ENCODE data around the gene RAD54L. TPM values are rescaled to one million over a fixed set of nuclear protein-coding genes. Genes with fewer than 3 reads are reported as not detected.

The RAD54L gene
- total and polyA plus RNA-seq, 2 of the 4 experiments (the other 2 are of a cell fraction), result 4.8 to 10.6 TPM

DNA sequence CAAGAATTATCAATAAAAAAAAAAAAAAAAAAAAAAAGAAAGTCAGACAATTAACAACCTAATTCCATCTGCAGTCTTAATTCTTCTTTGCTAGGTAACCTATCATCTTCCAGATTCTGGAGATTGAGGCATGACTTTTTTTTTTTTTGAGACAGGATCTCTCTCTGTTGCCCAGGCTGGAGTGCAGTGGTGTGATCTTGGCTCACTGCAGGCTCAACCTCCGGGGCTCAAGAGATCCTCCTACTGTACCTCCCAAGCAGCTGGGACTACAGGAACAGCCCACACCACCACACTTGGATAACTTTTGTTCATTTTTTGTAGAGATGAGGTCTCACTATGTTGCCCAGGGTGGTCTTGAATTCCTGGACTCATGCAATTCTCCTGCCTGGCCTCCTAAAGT, 4.6 kb upstream of the RAD54L start:
- CTCF ChIA-PET, result no interaction called here

More for the DNA sequence above, 4.6 kb upstream of the RAD54L start:
- H3K4me3 ChIP-seq (ENCODE audit: insufficient read depth, low read depth, low read length), result no peak overlapping the region
- H3K4me1 ChIP-seq (ENCODE audit: control insufficient read depth, insufficient read depth, low read length), result no peaks in the 10 kb centered on the region; the same call in 1 of the 2 replicates
- H3K9me3 ChIP-seq (ENCODE audit: control insufficient read depth, insufficient read depth, low read length), result peaks cover 3% of the 10 kb centered on the region; the same call in 1 of the 2 replicates
- no peak overlapping the region for H2BK120ac ChIP-seq (ENCODE audit: low read depth, low read length)
- no peak overlapping the region for H2BK5ac ChIP-seq (ENCODE audit: low read depth, low read length, poor library complexity, severe bottlenecking)
- in situ Hi-C loops (cut with MboI; ENCODE audit: low sequenced_read_pairs), result no loop called here
- H3K18ac ChIP-seq (ENCODE audit: low read depth, low read length), result no peak overlapping the region
- H4K91ac ChIP-seq (ENCODE audit: insufficient read depth, low read depth, low read length), result no peak overlapping the region
- H2AK9ac ChIP-seq (replicated peaks; ENCODE audit: low read depth, low read length, poor library complexity), result no peak overlapping the region
- H3K36me3 ChIP-seq (ENCODE audit: control insufficient read depth, insufficient read depth, low read length), result no peaks in the 10 kb centered on the region
- H3K9ac ChIP-seq (ENCODE audit: low read depth, low read length), result no peak overlapping the region
- intact Hi-C loops (cut with micrococcal nuclease), result no loop called here
- H3K4me2 ChIP-seq (ENCODE audit: low read depth, low read length), result no peak overlapping the region
- H2BK20ac ChIP-seq (ENCODE audit: low read depth, low read length), result no peak overlapping the region
- no peak overlapping the region for H2BK15ac ChIP-seq (ENCODE audit: low read depth, low read length)
- H2AK5ac ChIP-seq (ENCODE audit: low read depth, low read length), result no peak overlapping the region
- H3K9me1 ChIP-seq (ENCODE audit: insufficient read depth, low read length), result no peaks in the 10 kb centered on the region
- H3K14ac ChIP-seq (replicated peaks; ENCODE audit: low read depth, low read length), result no peak overlapping the region
- no TSS peak for BruUV-seq (replicated peaks)
- no peaks in the 10 kb centered on the region for H3K27me3 ChIP-seq (ENCODE audit: control insufficient read depth, insufficient read depth, low read length)
- no peak overlapping the region for H4K5ac ChIP-seq (ENCODE audit: low read depth, low read length)
- H4K20me1 ChIP-seq (ENCODE audit: insufficient read depth, low read length), result no peaks in the 10 kb centered on the region
- WGBS, 2 experiments (ENCODE audit: extremely low coverage in 2 of 2, insufficient read length in 1 of 2), result no CpG with 5 or more reads among the region's 1 CpG
- no peak overlapping the region for H4K8ac ChIP-seq (ENCODE audit: low read depth in 2 of 2, low read length in 2 of 2)
- H3K27ac ChIP-seq (ENCODE audit: insufficient read depth, low read length), result no peak overlapping the region
- POLR2A ChIA-PET (ENCODE audit: unreplicated experiment), result no interaction called here
- peaks cover 0 to 4% of the 10 kb centered on the region in 2 experiments; a peak in 2 of 4 replicates for H3K79me1 ChIP-seq (ENCODE audit: low read depth in 1 of 2, low read length in 2 of 2)
- no peak overlapping the region for H3K23ac ChIP-seq (ENCODE audit: low read depth, low read length)
- no peak for ATAC-seq (ENCODE audit: low read depth)
- TF ChIP-seq, protein P1, sequence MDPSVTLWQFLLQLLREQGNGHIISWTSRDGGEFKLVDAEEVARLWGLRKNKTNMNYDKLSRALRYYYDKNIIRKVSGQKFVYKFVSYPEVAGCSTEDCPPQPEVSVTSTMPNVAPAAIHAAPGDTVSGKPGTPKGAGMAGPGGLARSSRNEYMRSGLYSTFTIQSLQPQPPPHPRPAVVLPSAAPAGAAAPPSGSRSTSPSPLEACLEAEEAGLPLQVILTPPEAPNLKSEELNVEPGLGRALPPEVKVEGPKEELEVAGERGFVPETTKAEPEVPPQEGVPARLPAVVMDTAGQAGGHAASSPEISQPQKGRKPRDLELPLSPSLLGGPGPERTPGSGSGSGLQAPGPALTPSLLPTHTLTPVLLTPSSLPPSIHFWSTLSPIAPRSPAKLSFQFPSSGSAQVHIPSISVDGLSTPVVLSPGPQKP (IDR thresholded peaks at IDR 0.05; ENCODE audit: borderline replicate concordance, low read depth, low read length), result no peak
- TF ChIP-seq CHD1 (IDR thresholded peaks at IDR 0.05; ENCODE audit: low read depth, low read length) (no peak), BHLHE40 (IDR thresholded peaks at IDR 0.05; ENCODE audit: low read depth, low read length) (no peak), RCOR1 (IDR thresholded peaks at IDR 0.05; ENCODE audit: insufficient replicate concordance, low read length) (no peak), POLR2A (IDR thresholded peaks at IDR 0.05; ENCODE audit: low read depth, low read length) (no peak), MAZ (IDR thresholded peaks at IDR 0.05; ENCODE audit: borderline replicate concordance, low read depth, low read length) (no peak), MAFK (IDR thresholded peaks at IDR 0.05; ENCODE audit: low read depth, low read length) (no peak), CEBPB (IDR thresholded peaks at IDR 0.05; ENCODE audit: low read depth, low read length) (no peak), RAD21 (IDR thresholded peaks at IDR 0.05; ENCODE audit: low read length) (no peak), NFE2L2 (IDR thresholded peaks at IDR 0.05; ENCODE audit: low read depth, low read length) (no peak), SMC3 (IDR thresholded peaks at IDR 0.05; ENCODE audit: low read depth, low read length) (no peak), FOS (IDR thresholded peaks at IDR 0.05; ENCODE audit: low read depth, low read length) (no peak), MXI1 (IDR thresholded peaks at IDR 0.05; ENCODE audit: borderline replicate concordance, low read depth, low read length) (no peak), RFX5 (IDR thresholded peaks at IDR 0.05; ENCODE audit: low read depth, low read length) (no peak)
- TF ChIP-seq, protein P2, sequence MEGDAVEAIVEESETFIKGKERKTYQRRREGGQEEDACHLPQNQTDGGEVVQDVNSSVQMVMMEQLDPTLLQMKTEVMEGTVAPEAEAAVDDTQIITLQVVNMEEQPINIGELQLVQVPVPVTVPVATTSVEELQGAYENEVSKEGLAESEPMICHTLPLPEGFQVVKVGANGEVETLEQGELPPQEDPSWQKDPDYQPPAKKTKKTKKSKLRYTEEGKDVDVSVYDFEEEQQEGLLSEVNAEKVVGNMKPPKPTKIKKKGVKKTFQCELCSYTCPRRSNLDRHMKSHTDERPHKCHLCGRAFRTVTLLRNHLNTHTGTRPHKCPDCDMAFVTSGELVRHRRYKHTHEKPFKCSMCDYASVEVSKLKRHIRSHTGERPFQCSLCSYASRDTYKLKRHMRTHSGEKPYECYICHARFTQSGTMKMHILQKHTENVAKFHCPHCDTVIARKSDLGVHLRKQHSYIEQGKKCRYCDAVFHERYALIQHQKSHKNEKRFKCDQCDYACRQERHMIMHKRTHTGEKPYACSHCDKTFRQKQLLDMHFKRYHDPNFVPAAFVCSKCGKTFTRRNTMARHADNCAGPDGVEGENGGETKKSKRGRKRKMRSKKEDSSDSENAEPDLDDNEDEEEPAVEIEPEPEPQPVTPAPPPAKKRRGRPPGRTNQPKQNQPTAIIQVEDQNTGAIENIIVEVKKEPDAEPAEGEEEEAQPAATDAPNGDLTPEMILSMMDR (conservative IDR thresholded peaks at IDR 0.05; ENCODE audit: low read depth, low read length), result no peak
- TF ChIP-seq, protein P3, sequence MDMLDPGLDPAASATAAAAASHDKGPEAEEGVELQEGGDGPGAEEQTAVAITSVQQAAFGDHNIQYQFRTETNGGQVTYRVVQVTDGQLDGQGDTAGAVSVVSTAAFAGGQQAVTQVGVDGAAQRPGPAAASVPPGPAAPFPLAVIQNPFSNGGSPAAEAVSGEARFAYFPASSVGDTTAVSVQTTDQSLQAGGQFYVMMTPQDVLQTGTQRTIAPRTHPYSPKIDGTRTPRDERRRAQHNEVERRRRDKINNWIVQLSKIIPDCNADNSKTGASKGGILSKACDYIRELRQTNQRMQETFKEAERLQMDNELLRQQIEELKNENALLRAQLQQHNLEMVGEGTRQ (IDR thresholded peaks at IDR 0.05; ENCODE audit: low read depth, low read length), result no peak
- dilution Hi-C loops (cut with HindIII; ENCODE audit: low sequenced_read_pairs, unreplicated experiment), result no loop called here
- no peak overlapping the region for H2AFZ ChIP-seq (replicated peaks; ENCODE audit: low read length, poor library complexity)
- DNase-seq, result no peak
- no peak overlapping the region for H3K56ac ChIP-seq (ENCODE audit: extremely low read depth, insufficient read depth, low read length)
- H3K4ac ChIP-seq (ENCODE audit: low read depth, low read length), result no peak overlapping the region
